GM12865 (cell line): ENCODE data around the gene MKI67.

ENCODE experiments used
- DNase-seq: peaks from one replicate; pipeline ENCODE4 v3.0.0; 2010; ENCODE audit warnings: low read depth
- H3K4me3 ChIP-seq: 2 replicates; pipeline ENCODE4 v1.5.1; 2011; ENCODE audit warnings: mild to moderate bottlenecking, low read depth, low read length, control low read depth
- TF ChIP-seq, protein P1 (sequence below): IDR thresholded peaks from 2 replicates; pipeline ENCODE4 v1.5.1; 2011; ENCODE audit warnings: low read length, control low read depth, low read depth, inconsistent platforms; ENCODE audit not compliant: insufficient read depth; ENCODE audit errors: missing control alignments

Gene MKI67

DNA sequence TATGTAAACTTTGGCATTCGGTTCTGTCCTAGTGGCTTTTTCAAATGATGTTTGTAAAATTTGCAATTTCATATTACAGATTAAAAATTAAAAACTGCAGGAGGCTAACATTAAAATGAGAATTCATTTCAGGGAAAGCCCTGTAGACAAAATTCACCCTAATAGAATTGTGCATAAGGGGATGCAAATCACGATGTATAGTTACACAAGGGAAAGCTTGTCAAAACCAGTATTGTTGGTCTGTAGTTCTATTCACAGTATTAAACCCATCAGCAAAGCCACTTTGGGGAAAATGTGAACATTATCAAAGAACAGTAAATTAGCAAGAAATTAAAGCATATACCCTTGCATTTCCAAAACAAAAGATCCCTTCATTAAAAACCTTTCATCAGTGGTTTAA lies 39.9 kb upstream of the MKI67 start:
- DNase-seq, result no peak
- no peak overlapping the region for H3K4me3 ChIP-seq
- TF ChIP-seq, protein P1, sequence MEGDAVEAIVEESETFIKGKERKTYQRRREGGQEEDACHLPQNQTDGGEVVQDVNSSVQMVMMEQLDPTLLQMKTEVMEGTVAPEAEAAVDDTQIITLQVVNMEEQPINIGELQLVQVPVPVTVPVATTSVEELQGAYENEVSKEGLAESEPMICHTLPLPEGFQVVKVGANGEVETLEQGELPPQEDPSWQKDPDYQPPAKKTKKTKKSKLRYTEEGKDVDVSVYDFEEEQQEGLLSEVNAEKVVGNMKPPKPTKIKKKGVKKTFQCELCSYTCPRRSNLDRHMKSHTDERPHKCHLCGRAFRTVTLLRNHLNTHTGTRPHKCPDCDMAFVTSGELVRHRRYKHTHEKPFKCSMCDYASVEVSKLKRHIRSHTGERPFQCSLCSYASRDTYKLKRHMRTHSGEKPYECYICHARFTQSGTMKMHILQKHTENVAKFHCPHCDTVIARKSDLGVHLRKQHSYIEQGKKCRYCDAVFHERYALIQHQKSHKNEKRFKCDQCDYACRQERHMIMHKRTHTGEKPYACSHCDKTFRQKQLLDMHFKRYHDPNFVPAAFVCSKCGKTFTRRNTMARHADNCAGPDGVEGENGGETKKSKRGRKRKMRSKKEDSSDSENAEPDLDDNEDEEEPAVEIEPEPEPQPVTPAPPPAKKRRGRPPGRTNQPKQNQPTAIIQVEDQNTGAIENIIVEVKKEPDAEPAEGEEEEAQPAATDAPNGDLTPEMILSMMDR, result no peak

DNA sequence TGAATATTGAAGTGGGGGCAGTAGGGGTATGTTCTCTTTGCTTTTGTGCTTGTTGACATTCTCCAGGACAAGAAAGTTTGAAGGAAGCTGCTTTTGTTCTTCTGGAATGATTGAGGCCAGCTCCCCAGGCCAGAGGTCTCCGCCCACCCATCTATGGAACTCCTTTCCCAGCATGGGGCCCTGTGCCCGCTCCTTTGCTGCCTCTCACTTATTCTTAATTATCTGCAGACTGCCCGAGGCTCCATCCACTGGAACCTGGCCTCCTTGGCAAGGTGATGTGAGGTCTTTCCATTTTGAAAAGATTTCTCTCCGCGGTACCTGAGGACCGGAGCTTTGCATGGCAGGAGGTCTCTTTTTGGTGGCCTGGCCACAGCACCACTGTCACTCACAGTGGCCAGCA lies 39.3 kb upstream of the MKI67 start:
- no peak overlapping the region for H3K4me3 ChIP-seq
- TF ChIP-seq, protein P1, result no peak
- DNase-seq, result no peak

DNA sequence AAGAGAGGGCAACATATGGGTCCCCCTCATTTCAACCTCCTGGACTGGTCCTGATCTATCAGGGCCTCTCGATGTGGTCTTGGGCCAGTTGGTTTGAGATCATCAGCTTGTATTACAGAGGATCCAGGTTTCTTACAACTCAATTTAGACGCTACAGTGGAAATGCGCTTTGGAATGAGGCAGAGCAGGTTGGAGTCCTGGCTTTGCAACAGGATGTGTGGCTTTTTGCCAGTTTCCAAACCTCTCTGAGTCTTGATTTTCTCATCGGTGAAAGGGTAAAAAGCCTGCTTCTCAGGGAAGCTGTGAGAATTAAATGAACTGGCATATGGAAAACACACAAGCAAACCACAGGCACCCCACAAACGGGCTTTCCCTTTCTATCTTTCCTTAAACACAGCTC lies 37.5 kb upstream of the MKI67 start:
- TF ChIP-seq, protein P1, result no peak
- no peak overlapping the region for H3K4me3 ChIP-seq
- no peak for DNase-seq

DNA sequence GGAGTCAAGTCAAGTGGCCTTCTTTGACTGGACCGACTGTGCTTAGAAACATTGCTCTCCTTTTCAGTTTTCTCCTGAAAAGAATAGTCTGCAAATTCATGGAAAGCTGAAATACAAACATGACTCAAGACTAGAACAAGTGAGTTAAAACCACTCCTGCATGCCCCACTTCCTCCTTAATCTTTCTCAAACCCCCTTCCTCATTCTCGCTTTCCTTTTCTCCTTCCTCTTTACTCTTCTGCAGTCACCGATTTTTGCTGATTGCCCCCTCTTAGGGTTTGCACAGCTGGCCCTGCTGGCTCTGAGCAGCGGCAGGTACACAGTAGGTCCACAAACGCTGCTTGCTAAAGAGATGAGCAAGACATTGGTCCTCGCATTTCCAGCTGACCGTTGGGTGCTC lies 34.8 kb upstream of the MKI67 start:
- no peak for DNase-seq

DNA sequence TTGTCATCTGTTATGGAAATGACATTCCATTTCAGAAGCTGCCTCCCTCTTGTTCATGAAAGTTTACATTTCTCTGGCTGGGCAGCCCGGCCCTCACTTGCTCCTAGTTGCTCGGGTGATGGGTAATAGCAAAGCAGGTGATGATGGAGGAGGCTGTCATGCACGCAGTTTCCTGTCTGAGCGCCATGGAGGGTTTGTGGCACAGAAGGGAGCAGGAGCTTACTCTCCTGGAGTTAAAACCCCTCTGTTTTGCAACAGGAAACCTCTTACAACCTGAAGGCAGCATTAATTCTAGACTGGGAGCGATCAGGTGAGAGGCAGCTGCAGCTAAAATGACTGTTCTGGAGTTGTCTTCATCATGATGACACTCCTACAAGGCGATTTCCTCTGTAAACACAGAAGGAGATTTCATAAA lies 34.1 kb upstream of the MKI67 start:
- TF ChIP-seq, protein P1, result no peak
- no peak overlapping the region for H3K4me3 ChIP-seq
- DNase-seq, result no peak

More for the DNA sequence above, 34.8 kb upstream of the MKI67 start:
- TF ChIP-seq, protein P1, result no peak
- H3K4me3 ChIP-seq, result no peak overlapping the region

DNA sequence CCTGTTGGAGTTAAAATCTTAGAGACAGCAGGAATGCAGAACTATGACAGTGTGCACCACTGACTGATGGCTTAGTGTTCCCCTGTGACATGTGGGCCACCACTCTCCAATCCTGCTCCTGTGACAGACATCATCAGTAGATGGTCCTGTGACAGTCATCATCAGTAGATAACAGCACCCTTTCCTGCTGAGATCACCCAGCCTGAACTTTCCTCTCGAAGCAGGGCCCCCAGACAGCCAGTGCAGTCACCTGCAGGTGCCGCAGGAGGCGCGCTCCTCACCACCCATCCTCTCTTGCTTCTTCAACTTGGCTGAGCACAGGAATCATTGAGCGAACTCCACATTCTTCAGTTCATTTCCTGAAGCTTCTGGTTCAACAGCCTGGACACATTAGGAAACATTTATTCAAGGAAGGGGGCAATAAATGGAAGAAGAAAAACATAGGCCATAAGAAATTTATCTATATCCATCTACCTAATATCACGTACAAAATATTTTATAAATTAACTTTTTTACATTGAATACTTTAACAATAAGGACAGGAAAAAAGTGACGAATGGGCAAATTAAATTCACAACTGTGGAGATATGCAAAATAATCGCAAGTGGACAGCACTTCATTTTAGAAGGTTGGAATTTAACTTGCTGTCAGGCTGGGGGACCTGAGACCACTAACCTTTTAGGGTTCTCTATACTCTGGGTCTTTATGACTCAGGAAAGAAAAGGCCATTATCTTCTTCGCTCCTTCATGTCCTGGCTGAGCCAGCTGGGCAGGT lies 32.0 kb upstream of the MKI67 start:
- no peak for DNase-seq
- H3K4me3 ChIP-seq, result no peak overlapping the region
- TF ChIP-seq, protein P1, result peak; percentile 12
